ENCODE data around the gene IAH1.
A peak's percentile ranks its signal among the peaks of the same experiment; 100 is the strongest.

Gene IAH1, protein sequence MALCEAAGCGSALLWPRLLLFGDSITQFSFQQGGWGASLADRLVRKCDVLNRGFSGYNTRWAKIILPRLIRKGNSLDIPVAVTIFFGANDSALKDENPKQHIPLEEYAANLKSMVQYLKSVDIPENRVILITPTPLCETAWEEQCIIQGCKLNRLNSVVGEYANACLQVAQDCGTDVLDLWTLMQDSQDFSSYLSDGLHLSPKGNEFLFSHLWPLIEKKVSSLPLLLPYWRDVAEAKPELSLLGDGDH

DNA sequence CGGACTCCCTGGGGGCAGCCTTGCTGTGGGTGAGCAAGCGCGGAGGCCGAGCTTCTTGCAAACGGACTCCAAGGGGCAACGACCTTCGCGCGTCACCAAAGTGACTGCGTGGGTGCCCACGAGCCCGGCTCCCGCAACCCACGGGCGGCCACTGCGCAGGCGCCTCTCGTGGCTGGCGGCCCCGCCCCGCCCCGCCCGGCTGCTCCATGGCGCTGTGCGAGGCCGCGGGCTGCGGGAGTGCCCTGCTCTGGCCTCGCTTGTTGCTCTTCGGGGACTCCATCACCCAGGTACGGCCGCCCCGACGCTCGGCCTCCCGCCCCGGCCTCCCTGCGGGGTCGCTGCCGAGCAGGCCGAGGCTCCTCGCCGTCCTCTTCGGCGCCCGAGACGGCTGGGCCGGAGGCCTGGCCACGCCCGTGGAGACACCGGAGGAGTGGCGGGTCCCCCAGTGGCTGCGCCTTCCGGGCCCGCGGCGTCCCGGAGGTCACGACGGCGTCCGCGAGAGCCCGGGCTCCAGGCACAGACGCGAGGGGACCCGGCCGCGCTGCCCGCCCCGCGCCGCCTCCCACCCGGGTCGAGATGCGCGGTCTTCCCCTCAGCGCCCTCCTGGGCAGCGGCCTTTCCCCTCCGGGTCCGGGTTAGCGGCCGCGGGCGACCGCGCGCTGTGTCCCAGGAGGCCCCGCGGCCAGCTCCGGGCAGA is at the start of gene IAH1:
TSS of gene IAH1 (plus strand) at position 191 of the 697 bp plus-strand sequence. CDS start at position 207, 16 bp downstream.
- peak; percentile 60 for DNase-seq (ENCODE audit: low spot score)

DNA sequence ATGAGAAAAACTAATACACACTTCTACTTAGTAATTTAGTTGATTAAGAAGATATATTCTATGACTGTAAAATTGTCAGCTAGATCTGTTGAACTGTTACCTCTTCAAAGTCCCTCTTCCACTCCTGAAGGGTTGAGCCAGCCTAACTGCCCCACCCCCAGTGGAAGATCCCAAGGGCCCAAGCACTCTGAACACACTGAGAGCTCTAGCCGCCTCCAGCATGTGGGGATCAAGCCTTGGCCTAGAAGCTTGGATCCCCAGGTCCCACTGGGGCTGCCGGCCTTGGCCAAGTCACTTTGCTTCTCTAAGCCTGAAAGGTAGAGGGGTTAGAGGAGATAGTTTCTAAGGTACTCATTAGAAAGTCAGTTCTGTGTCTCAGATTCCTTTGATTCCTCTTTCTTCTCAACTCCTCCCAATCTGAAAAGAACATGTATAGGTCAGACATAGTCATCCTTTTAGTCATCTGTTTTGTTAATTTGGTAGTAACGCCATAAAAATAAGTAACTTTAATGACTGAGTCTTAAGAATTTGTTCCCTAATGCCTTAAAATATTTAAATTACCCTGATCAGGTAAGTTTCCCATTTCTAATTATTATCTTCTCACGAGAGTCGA is 45.3 kb upstream of the IAH1 start:
- no peak for DNase-seq (ENCODE audit: low spot score)

DNA sequence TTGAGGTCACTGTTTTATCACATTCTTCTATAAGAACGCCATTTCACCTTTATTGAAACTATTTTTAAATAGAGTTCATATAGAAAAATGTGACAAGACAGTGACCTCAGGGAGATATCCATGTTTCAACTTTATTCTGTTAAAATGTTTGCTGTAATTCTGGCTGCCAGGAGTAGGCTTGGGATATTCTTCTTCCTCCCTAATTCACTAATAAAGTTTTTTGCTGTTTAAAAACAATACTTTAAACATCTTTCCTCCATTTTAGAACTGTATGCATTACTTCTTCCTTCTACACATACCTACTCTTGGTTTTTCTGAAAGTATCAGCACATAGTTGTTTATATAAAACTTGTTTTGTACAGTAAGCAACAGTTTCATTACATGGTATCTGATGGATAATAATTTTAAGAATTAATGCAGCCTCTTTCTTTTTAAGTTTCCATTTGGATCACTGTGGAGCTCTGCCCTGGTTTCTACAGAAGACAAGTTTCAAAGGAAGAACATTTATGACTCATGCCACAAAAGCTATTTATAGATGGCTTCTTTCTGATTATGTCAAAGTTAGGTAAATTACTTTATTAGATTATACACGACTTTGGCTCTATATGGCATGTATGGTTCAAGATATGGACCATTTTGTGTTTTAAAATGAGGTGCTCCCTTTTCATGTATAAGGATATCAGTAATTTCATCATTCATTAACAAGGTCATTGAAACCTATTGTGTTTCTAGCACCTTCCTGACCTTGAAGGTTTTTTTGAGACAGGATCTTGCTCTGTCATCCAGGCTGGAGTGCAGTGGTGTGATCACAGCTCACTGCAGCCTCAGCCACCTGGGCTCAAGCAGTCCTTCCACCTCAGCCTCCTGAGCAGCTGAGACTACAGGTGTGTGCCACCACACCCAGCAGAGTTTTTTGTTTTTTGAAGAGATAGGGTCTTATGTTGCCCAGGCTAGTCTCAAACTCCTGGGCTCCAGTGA is 43.7 kb upstream of the IAH1 start:
- peak; percentile 25 for DNase-seq (ENCODE audit: low spot score)

DNA sequence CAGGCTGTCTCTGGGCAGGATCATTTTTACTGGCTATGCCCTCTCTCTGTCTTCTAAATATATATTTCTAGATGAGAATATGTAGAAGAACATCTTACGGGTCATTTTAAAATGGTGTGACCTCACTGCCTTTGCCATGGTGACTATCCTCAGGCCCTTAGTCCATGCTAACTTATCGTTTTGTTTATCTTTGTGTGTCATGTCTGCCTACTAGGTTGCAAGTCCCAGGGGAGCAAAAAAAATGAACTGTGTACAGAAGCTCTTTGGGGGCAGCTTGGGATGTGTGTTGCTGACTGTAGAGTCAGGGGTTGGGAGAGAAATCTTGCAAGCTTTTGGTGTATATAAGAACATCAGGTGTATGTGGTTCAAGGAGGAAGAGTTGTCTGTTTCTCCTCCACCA is 39.9 kb upstream of the IAH1 start:
- no peak for DNase-seq (ENCODE audit: low spot score)

DNA sequence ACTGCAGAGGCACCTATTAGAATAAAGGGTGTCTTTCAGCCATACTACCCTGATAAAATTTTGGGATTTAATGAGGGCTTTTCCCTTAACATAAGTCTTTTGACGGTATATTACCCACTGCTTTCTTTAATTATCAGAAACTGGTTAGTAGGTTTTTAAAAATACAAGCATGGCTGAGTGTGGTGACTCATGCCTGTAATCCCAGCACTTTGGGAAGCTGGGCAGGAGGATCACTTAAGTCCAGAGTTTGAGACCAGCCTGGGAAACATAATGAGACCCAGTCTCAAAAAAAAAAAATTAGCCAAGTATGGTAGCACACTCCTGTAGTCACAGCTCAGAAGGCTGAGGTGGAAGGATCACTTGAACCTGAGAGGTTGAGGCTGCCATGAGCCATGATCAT is 34.8 kb upstream of the IAH1 start:
- no peak for DNase-seq (ENCODE audit: low spot score)

DNA sequence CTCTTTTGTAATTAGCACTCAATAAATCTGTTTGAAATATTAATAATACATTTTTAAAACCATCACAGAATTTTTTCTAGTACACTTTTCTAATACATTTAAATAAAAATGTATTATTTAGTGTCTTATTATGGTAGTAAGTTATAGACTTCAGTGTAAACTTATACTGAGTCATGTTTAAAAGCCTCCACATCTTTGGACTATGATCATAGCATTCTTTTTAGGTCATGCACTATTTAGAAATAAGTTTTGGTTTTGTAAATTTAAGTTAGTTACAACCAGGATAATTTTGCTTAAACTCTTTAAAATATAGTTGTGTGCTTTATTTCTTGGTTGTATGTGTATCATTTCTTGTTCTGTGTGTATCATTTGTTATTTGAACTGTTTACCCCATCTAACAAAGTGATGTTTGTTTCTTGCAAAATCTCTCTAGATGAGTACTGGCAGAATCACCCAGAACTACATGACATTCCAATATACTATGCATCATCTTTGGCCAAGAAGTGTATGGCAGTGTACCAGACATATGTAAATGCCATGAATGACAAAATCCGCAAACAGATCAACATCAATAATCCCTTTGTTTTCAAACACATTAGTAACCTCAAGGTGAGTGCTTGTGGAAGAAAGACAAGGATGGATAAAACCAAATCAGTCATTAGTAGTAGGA is 34.2 kb upstream of the IAH1 start:
- no peak for DNase-seq (ENCODE audit: low spot score)

DNA sequence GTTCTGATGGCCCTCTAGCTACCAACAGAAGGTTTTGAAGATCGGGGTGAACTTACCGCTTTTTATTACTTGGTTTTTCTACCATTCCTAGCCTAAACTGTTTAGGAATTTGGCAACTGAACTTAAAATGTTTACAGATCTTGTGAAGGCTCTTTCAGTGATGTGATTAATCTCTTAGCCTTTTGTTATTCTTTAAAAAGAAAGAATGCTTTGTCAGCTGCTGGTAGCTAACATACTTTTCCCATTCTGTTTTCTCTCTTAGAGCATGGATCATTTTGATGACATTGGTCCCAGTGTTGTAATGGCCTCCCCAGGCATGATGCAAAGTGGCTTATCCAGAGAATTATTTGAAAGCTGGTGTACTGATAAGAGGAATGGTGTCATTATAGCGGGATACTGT is 32.8 kb upstream of the IAH1 start:
- no peak for DNase-seq (ENCODE audit: low spot score)

DNA sequence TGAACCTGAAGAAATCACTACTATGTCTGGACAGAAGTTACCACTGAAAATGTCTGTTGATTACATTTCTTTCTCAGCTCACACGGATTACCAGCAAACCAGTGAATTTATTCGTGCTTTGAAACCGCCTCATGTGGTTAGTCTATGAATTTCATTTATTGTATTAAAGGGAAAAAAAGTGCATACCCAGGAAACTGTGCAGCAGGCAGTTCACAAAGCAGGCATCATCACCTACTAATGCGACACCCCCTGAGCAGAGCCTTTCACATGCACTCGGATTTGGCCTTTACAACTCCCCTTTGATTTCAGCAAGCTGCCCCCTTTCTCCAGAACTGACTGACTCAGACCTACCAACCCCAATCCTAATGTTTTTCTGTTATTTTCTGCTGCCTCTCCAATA is 30.8 kb upstream of the IAH1 start:
- no peak for DNase-seq (ENCODE audit: low spot score)

DNA sequence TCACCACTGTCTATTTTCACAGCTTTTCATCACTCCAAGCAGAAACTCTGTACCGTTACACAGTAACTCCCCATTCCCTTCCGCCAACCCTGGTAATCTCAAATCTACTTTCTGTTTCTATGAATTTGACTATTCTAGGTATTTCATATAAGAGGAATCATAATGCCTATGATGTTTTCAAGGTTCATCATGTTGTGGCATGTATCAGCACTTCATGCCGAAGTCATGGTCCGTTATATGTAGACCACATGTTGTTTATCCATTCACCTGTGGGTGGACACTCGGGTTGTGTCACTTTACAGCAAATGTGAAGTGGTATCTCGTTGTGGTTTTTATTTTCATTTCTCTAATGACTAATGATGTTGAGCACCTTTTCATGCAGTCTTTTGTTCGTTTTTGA is 29.3 kb upstream of the IAH1 start:
- peak; percentile 30 for DNase-seq (ENCODE audit: low spot score)

DNA sequence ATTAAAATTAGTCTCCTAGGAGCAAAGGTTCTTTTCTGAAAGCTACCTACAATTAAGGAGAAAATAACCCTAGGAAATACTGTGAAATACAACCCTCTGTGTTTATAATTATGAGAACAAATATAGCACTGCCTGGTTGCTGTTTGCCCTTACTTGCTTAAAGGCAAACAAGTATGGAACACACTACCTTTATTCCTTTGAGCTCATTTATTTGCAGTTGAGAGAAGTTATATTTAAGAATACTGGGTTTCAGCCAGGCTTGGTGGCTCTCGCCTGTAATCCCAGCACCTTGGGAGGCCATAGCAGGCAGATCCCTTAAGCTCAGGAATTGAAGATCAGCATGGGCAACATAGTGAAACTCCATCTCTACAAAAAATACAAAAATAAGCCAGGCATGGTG is 23.1 kb upstream of the IAH1 start:
- DNase-seq (ENCODE audit: low spot score) = no peak

DNA sequence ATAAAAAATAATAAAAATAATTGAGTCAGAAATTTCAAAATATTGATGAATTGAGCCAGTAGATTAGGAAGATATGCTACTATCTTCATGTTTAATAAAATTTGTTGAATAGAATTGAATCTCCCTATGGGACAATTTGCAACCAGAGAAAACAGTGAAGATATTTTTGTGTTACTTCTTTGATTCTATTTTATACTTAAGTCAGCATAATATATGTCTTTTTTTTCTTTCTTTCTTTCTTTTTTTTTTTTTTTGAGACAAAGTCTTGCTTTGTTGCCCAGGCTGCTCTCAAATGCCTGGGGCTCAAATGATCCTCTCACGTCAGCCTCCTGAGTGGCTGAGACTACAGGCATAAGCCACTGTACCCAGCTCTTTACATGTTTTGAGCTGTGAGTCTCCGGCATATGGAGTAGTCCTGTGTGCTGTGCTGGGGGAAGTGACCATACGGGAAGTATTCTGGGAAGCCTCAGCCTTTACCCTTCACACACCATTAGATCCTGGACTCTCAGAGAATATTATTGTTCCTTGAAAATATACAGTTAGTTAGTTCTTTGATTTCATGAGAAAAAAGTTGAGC is 13.8 kb upstream of the IAH1 start:
- DNase-seq (ENCODE audit: low spot score) = no peak

DNA sequence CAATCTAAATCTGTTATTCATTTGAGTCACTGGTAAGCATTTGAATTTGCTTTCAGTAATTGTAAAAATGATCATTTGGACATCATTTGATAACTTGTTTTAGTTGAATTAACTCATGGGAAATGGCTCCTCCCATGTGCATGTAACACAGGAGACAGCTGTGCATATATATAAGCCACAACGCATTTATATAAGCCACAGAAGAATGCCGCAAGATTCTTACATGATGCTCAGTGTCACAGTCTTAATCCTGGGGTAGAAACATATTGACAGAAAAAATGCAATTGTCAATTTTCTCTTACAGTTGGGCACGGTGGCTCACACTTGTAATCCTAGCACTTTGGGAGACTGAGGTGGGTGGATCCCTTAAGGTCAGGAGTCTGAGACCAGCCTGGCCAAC is 13.3 kb upstream of the IAH1 start:
- no peak for DNase-seq (ENCODE audit: low spot score)

DNA sequence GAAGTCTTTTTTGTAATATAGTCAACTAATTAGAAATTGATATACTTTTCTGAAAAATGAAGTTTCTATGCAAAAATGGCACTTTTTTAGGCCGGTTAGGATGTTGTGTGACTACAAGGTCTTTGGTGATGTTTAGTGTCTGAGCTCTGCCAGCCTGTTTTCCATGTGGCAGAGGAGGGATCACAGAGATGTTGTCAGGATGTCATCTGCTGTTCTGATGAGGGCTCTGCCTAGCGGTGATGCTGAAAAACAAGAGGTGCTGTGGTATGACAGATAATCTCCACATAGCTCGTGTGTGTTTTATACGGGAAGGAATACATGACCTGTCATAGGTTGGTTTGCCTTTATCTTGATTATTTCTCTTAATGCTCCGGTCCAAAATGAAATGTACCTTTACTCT is 12.0 kb upstream of the IAH1 start:
- no peak for DNase-seq (ENCODE audit: low spot score)

DNA sequence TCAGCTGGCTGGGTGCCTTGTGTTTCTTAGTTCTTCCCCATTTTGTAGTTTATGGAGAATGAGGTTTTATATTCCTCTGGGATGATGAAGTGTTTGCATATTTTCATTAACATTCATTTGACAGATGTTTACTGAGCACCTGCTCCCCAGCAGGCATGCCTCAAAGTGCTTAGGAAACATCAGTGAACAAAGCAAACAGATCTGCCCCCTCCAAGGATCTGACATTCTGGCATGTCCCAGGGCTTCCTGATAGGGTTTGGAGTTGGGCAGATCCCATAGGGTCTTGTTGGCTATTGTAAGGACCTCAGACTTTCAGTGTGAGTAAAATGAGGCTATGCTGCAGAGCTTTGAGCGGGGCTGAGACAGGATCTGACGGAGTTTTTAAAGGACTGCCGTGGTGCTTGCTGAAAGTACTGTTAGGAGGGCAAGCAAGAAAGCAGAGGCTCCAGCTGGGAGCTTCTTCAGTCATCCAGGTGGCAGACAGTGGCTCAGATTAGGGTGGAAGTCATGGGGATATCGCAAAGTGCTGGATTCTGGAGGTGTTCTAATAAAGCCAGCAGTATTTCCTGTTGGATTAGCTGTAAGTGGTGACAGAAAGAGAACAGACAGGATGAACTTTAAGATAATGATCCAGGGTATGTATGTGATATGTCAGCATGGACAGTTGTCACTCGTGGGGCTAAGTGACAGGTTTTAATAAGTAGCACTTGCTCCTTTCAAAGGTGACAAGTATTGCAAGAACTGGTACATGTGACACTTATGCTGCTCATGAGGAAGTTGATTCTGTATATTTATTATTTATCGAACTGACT is 11.3 kb upstream of the IAH1 start:
- DNase-seq (ENCODE audit: low spot score) = no peak

DNA sequence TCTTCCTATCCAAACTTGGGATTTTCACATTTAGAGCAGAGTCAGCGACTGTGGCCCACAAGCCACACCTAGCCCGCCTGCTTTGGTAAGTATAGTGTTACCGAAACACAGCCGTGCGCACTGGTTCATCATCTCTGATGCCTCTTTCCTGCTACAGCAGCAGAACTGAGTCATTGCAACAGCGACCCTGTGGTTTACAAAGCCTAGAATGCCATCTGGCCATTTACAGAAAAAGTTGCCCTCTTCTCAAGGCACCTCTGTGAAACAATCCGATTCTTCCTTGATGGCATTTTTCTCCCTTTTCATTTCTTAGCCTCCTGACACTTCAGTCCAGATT is 10.7 kb upstream of the IAH1 start:
- DNase-seq (ENCODE audit: low spot score) = peak; percentile 64

DNA sequence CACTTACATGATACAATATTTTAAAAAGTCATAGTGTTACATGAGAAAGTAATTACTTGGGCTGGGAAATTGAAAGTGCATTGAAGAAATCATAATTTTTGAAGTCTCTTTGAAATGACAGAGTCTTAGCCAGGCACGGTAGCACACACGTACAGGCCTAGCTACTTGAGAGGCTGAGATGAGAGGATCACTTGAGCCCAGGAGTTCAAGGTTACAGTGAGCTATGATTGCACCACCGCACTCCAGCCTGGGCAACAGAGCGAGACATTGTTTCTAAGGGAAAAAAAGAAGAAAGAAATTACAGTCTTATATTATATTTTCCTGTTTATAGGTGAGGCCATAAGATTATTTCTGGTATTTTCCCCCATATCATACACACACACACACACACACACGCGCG is 9.2 kb upstream of the IAH1 start:
- DNase-seq (ENCODE audit: low spot score) = no peak

DNA sequence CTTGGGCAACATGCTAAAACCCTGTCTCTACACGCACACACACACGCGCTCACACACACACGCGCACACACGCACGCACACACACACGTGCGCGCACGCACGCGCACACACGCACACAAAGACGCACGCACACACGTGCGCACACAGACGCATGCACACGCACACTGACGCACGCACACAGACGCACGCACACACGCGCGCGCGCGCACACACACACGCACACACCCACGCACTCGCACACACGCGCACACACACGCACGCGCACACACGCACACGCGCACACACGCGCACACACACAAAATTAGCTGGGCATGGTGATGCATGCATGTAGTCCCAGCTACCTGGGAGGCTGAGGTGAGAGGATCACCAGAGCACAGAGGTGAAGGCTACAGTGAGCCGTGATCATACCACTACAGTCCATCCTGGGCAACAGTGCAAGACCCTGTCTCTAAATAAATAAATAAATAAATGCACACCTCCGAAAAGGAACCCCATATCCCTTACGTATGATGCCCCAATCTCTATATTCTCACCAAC is 8.1 kb upstream of the IAH1 start:
- DNase-seq (ENCODE audit: low spot score) = no peak

DNA sequence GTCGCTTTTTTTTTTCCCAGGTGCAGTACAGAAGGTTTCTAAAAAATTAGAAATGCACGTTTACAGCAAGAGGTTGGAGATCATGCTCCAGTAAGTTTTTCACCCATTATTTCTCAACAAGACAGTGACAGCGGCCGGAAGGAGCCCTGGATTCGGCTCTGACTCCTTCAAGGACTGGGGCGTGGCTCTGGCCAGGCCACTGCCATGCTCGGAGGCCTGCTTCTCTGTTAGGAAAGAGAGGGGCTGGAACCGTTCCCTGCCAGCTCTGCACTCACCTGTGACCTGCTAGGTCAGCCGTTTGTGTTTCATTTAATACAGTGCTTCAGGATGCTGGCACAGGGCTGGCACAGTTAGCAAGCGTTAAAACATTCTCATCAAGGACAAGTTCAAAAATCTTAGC is 6.7 kb upstream of the IAH1 start:
- no peak for DNase-seq (ENCODE audit: low spot score)

DNA sequence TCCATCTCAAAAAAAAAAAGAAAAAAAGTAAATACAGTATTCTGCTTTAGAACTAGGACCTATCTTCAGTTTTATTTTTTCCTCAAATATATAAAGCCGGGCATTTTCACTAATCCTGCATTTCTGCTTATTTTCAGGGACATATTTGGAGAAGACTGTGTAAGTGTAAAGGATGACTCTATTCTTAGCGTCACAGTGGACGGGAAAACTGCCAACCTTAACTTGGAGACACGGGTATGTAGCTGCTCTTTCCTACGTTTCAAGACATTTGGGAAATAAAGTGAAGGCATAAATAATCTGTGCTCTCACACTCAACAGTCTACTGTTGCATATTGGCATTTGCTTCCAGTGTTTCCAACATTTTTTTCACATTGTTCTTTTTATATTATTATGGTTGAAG is 3.1 kb upstream of the IAH1 start:
- DNase-seq (ENCODE audit: low spot score) = no peak

DNA sequence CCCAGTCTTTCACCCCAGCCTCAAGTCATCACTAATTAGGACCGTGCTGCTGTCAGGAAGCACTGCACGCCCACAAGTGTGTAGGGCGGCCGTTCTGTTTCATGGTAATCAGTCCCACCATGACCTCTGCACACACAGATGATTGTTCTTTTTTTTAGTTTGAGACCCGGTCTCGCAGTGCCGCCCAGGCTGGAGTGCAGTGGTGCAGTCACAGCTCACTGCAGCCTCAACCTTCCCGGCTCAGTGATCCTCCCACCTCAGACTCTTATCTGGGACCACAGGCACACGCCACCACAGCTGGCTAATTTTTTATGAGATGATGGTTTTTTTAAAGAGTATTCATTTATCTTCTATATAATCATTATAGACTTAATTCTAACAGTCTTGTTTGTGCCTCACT is 1.8 kb upstream of the IAH1 start:
- DNase-seq (ENCODE audit: low spot score) = no peak
